Measurements from ENCODE around the gene CEP78. TPM values are rescaled to one million over a fixed set of nuclear protein-coding genes. Genes with fewer than 3 reads are reported as not detected.

The CEP78 gene
- total RNA-seq, 1 experiment from 2014 or later = 48.1 TPM

DNA sequence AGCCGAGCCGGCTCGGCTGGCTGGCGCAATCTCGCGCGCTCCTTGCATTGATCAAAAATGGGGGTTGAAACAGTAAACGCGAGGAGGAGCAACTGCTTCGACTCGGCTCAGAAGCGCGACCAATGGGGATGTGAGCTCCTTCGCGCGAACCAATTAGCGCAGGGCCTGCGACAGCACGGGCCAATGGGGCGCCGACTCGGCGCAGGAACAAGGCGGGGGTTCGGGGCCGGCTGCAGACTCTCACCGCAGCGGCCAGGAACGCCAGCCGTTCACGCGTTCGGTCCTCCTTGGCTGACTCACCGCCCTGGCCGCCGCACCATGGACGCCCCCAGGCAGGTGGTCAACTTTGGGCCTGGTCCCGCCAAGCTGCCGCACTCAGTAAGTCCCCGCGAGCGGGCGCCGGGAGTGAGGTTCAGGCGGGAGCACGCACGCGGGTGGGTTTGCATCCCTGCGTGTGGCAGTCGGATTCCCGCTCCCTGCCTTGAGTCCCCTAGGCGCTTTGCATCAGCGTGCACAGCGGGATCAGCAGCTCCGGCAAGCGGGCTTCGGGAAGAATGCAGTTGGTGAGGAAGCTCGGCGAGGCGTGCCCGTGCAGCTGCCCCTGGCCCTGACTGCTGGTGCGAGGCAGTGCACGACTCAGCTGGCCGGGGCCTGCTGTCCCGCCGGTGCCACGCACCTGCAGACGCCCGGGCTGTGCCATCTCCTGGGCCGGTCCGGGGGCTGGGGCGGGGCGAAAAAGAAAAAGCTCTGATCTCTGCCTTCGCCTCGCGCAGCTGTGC, 61.2 kb downstream of the CEP78 start, which contains the start of gene PSAT1:
TSS of gene PSAT1 (plus strand) at position 233 of the 779 bp plus-strand sequence. CDS start at position 319, 86 bp downstream.
- Histone ChIP-seq H3K27ac (ENCODE audit: low read depth, low read length) (peak within 1 kb of the TSS; percentile 85), H3K9me3 (ENCODE audit: control insufficient read depth in 1 of 2, insufficient read depth in 1 of 2, low read depth in 1 of 2, low read length in 2 of 2) (no peaks in the 10 kb centered on the region), H3K9me2 (ENCODE audit: insufficient read depth) (no peaks in the 10 kb centered on the region), H3K9ac (ENCODE audit: low read length) (peak within 1 kb of the TSS; percentile 88), H3K27me3 (ENCODE audit: insufficient read depth, low read length) (no peaks in the 10 kb centered on the region), H4K20me1 (ENCODE audit: insufficient read depth) (no peaks in the 10 kb centered on the region), H3K79me2 (ENCODE audit: insufficient read depth, low read length) (peaks cover 43% of the 10 kb centered on the region), H3K4me3 (replicated peaks in 1 of 2; ENCODE audit: low read depth in 1 of 2, low read length in 2 of 2) (peak within 1 kb of the TSS; percentile 81 to 91), H2AFZ (ENCODE audit: low read depth, low read length, poor library complexity, severe bottlenecking) (peak within 1 kb of the TSS; percentile 58), H3K4me1 (ENCODE audit: control insufficient read depth in 1 of 2, insufficient read depth in 2 of 2, low read length in 2 of 2) (peaks cover 17 to 21% of the 10 kb centered on the region in 2 experiments; a peak in 3 of 4 replicates), H3K4me2 (ENCODE audit: low read length) (peak within 1 kb of the TSS; percentile 93), H3K36me3 (ENCODE audit: control insufficient read depth in 1 of 2, insufficient read depth in 2 of 2, low read length in 2 of 2) (peaks cover 5 to 8% of the 10 kb centered on the region in 2 experiments; a peak in 3 of 4 replicates)
- intact Hi-C loops (cut with micrococcal nuclease) = no loop called here
- ChIA-PET CTCF (interaction anchor here (0.9 kb wide), 1 partner anchor 863 kb away, joined by 3 read pairs; no protein-coding TSS in a partner anchor), POLR2A (interaction anchor here (0.6 to 1.9 kb wide), 17 partner anchors 8 to 856 kb away, joined by 3 to 9 read pairs (median 4); no protein-coding TSS in a partner anchor), RAD21 (ENCODE audit: low non-redundant PET in 1 of 2, low total read pairs in 2 of 2, uncharacterized antibody in 2 of 2, unreplicated experiment in 2 of 2) (no interaction called here)
- TF ChIP-seq, protein P1, sequence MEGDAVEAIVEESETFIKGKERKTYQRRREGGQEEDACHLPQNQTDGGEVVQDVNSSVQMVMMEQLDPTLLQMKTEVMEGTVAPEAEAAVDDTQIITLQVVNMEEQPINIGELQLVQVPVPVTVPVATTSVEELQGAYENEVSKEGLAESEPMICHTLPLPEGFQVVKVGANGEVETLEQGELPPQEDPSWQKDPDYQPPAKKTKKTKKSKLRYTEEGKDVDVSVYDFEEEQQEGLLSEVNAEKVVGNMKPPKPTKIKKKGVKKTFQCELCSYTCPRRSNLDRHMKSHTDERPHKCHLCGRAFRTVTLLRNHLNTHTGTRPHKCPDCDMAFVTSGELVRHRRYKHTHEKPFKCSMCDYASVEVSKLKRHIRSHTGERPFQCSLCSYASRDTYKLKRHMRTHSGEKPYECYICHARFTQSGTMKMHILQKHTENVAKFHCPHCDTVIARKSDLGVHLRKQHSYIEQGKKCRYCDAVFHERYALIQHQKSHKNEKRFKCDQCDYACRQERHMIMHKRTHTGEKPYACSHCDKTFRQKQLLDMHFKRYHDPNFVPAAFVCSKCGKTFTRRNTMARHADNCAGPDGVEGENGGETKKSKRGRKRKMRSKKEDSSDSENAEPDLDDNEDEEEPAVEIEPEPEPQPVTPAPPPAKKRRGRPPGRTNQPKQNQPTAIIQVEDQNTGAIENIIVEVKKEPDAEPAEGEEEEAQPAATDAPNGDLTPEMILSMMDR (IDR thresholded peaks at IDR 0.05 in 2 of 3, conservative IDR thresholded peaks at IDR 0.05 in 1 of 3; ENCODE audit: borderline replicate concordance in 1 of 3, insufficient read depth in 1 of 3, low read depth in 2 of 3, low read length in 2 of 3) = no peak
- TF ChIP-seq FOSL1 (IDR thresholded peaks at IDR 0.05; ENCODE audit: low read depth) = no peak
- peak; percentile 85 for TF ChIP-seq ZFX (IDR thresholded peaks at IDR 0.05)
- TF ChIP-seq YY1 (IDR thresholded peaks at IDR 0.05; ENCODE audit: extremely low read depth, insufficient replicate concordance, low read depth, low read length) = peak; percentile 50
- peak; percentile 93 for TF ChIP-seq POLR2AphosphoS5 (IDR thresholded peaks at IDR 0.05; ENCODE audit: low read depth, low read length)
- TF ChIP-seq POLR2A (IDR thresholded peaks at IDR 0.05; ENCODE audit: borderline replicate concordance, extremely low read depth, insufficient read depth, insufficient read length) = peak; percentile 63
- TF ChIP-seq, protein P2, sequence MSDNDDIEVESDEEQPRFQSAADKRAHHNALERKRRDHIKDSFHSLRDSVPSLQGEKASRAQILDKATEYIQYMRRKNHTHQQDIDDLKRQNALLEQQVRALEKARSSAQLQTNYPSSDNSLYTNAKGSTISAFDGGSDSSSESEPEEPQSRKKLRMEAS (IDR thresholded peaks at IDR 0.05) = peak; percentile 93
- peak; percentile 96 for TF ChIP-seq SP1 (IDR thresholded peaks at IDR 0.05; ENCODE audit: low read depth)
- TF ChIP-seq JUND (IDR thresholded peaks at IDR 0.05) = peak; percentile 39; the same call in 1 of the 2 replicates
- 0 out of 2 replicates have a peak, but pooled peaks have one; percentile 31 for TF ChIP-seq CBX3 (IDR thresholded peaks at IDR 0.05; ENCODE audit: low read depth)
- TF ChIP-seq CEBPB (IDR thresholded peaks at IDR 0.05; ENCODE audit: low read depth) = peak; percentile 89
- peak; percentile 92 for TF ChIP-seq SIN3A (IDR thresholded peaks at IDR 0.05; ENCODE audit: low read depth)
- TF ChIP-seq EZH2 (IDR thresholded peaks at IDR 0.05) = no peak
- DNase-seq (ENCODE audit: low read depth, low spot score) (peak; percentile 93), ATAC-seq (peak; percentile 97)
- no TSS peak for BruUV-seq (replicated peaks)
